MM.1S (cell line): ENCODE results near the gene RNF217.
"Not testable (repeated sequence)": the region's sequence is repeated elsewhere in the genome, so short reads cannot be mapped to it uniquely, and the experiment has no call there.

Experiments
- DNase-seq: peaks from one replicate; pipeline ENCODE4 v3.0.0-alpha.2; 2015
- H2AFZ ChIP-seq: fragments of 300-600 bp; sonication (generic); 2 replicates; pipeline ENCODE4 v1.6.0; 2016; ENCODE audit warnings: antibody characterized with exemption, low read length
- H3F3A ChIP-seq: fragments of 300-600 bp; sonication (generic); 2 replicates; pipeline ENCODE4 v1.6.1; 2016; ENCODE audit warnings: mild to moderate bottlenecking, antibody characterized with exemption, low read length, moderate library complexity, mixed read lengths; ENCODE audit not compliant: insufficient read depth
- H3K27ac ChIP-seq: fragments of 300-600 bp; sonication (generic); 2 replicates; pipeline ENCODE4 v1.5.1; 2016; ENCODE audit warnings: mild to moderate bottlenecking, low read length
- H3K27me3 ChIP-seq: fragments of 300-600 bp; sonication (generic); replicated peaks from 2 replicates; pipeline ENCODE4 v1.6.0; 2016; ENCODE audit warnings: low read length; ENCODE audit not compliant: insufficient read depth
- H3K36me3 ChIP-seq: fragments of 300-600 bp; sonication (generic); replicated peaks from 2 replicates; pipeline ENCODE4 v1.6.1; 2016; ENCODE audit warnings: mild to moderate bottlenecking, low read length, mixed read lengths; ENCODE audit not compliant: insufficient read depth
- H3K4me1 ChIP-seq: fragments of 300-600 bp; sonication (generic); 2 replicates; pipeline ENCODE4 v1.6.1; 2016; ENCODE audit warnings: low read length, mixed read lengths
- H3K4me2 ChIP-seq: fragments of 300-600 bp; sonication (generic); 2 replicates; pipeline ENCODE4 v1.6.0; 2016; ENCODE audit warnings: low read depth, low read length
- H3K4me3 ChIP-seq: fragments of 300-600 bp; sonication (generic); 2 replicates; pipeline ENCODE4 v1.5.1; 2016; ENCODE audit warnings: low read length, mixed read lengths
- H3K79me2 ChIP-seq: fragments of 300-600 bp; sonication (generic); 2 replicates; pipeline ENCODE4 v1.6.1; 2016; ENCODE audit warnings: mixed run types, low read length, mixed read lengths
- H3K9ac ChIP-seq: fragments of 300-600 bp; sonication (generic); 2 replicates; pipeline ENCODE4 v1.6.1; 2016; ENCODE audit warnings: low read length, mixed read lengths
- H3K9me2 ChIP-seq: fragments of 300-600 bp; sonication (generic); replicated peaks from 2 replicates; pipeline ENCODE4 v1.6.1; 2016; ENCODE audit warnings: mild to moderate bottlenecking, low read length, mixed read lengths; ENCODE audit not compliant: insufficient read depth
- H3K9me3 ChIP-seq: fragments of 300-600 bp; sonication (generic); replicated peaks from 2 replicates; pipeline ENCODE4 v1.6.1; 2016; ENCODE audit warnings: mild to moderate bottlenecking, low read length, mixed read lengths; ENCODE audit not compliant: insufficient read depth
- H4K20me1 ChIP-seq: fragments of 300-600 bp; sonication (generic); 2 replicates; pipeline ENCODE4 v1.6.1; 2016; ENCODE audit warnings: mild to moderate bottlenecking, low read length, moderate library complexity, mixed read lengths; ENCODE audit not compliant: insufficient read depth
- EZH2 ChIP-seq: fragments of 300-600 bp; sonication (generic); optimal IDR thresholded peaks from 2 replicates; pipeline ENCODE3; 2017; ENCODE audit warnings: low read depth, mild to moderate bottlenecking, antibody characterized with exemption, low read length, mixed read lengths
- EZH2phosphoT487 ChIP-seq: fragments of 300-600 bp; sonication (generic); IDR thresholded peaks from 2 replicates; pipeline ENCODE4 v1.6.1; 2018; ENCODE audit warnings: antibody characterized with exemption, low read length
- TF ChIP-seq, protein P1 (sequence below): fragments of 300-600 bp; sonication (generic); IDR thresholded peaks from 2 replicates; pipeline ENCODE4 v1.5.1; 2016; ENCODE audit warnings: antibody characterized with exemption, low read length, mixed read lengths

Gene RNF217

DNA sequence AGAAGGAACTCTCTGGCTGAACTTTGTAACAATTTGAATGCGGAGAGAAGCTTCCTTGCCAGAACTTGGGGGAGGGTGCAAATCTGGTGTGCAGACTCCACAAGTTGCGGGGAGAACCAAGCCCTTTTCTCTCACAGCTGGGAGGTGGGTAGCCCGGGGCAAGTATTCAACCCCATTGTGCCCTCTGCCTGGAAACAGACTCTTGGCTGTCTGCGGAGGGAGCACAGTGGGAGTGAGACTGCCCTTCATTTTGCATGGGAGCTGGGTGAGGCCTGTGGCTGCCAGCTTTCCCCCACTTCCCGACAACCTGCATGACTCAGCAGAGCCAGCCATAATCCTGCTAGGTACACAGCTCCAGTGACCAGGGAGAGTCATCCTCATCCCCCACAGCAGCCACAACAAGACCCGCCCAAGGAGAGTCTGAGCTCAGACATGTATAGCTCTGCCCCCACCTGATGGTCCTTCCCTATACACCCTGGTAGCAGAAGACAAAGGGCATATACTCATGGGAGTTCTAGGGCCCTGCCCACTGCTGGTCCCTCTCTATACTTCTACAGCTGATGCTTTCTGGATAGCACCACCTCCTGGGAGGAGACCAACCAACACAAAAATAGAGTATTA lies 161.9 kb downstream of the RNF217 start:
- Histone ChIP-seq H3F3A (no peaks in the 10 kb centered on the region), H3K27me3 (no peaks in the 10 kb centered on the region), H3K79me2 (no peaks in the 10 kb centered on the region), H3K9ac (no peak overlapping the region), H3K4me3 (no peak overlapping the region), H3K4me2 (no peak overlapping the region), H3K9me2 (no peaks in the 10 kb centered on the region), H3K9me3 (no peaks in the 10 kb centered on the region), H3K27ac (no peak overlapping the region), H2AFZ (no peak overlapping the region), H3K4me1 (no peaks in the 10 kb centered on the region), H4K20me1 (no peaks in the 10 kb centered on the region), H3K36me3 (no peaks in the 10 kb centered on the region)
- no peak for DNase-seq
- TF ChIP-seq, protein P1, sequence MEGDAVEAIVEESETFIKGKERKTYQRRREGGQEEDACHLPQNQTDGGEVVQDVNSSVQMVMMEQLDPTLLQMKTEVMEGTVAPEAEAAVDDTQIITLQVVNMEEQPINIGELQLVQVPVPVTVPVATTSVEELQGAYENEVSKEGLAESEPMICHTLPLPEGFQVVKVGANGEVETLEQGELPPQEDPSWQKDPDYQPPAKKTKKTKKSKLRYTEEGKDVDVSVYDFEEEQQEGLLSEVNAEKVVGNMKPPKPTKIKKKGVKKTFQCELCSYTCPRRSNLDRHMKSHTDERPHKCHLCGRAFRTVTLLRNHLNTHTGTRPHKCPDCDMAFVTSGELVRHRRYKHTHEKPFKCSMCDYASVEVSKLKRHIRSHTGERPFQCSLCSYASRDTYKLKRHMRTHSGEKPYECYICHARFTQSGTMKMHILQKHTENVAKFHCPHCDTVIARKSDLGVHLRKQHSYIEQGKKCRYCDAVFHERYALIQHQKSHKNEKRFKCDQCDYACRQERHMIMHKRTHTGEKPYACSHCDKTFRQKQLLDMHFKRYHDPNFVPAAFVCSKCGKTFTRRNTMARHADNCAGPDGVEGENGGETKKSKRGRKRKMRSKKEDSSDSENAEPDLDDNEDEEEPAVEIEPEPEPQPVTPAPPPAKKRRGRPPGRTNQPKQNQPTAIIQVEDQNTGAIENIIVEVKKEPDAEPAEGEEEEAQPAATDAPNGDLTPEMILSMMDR, result no peak
- TF ChIP-seq EZH2phosphoT487 (no peak), EZH2 (no peak)

DNA sequence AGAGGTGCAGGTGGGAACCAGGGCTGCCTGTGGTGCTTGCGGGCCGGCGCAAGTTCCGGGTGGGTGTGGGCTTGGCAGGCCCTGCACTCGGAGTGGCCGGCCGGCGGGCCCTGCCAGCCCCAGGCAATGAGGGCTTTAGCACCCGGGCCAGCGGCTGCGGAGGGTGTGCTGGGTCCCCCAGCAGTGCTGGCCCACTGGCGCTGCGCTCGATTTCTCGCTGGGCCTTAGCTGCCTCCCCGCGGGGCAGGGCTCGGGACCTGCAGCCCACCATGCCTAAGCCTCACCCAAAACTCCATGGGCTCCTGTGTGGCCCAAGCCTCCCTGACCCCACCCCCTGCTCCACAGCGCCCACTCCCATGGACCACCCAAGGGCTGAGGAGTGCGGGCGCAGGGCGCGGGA lies 163.6 kb downstream of the RNF217 start:
- H3K9me2 ChIP-seq, H3K9ac ChIP-seq, H3K36me3 ChIP-seq, H3K27me3 ChIP-seq, H3F3A ChIP-seq, H2AFZ ChIP-seq, H3K4me3 ChIP-seq, DNase-seq, H3K4me2 ChIP-seq, H3K4me1 ChIP-seq, H3K27ac ChIP-seq, H4K20me1 ChIP-seq, H3K79me2 ChIP-seq, H3K9me3 ChIP-seq: not testable (repeated sequence)

DNA sequence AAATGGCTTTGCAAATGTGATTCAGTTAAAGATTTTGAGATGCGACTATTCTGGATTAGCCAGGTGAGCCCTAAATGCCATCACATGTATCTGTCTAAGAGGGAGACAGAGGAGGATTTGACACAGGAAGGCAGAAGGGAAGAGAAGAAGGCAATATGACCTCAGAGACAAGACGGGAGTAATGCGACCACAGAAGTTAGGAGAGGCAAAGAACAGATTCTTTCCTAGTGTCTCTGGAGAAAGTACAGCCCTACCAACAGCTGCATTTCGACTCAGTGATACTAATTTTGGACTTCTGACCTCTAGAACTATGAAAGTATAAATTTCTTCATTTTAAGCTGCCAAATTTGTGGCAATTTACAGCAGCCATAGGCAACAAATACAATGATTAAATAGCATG lies 167.1 kb downstream of the RNF217 start:
- DNase-seq, result no peak
- H3K9ac ChIP-seq, result no peak overlapping the region
- H3K4me1 ChIP-seq, result no peaks in the 10 kb centered on the region
- no peaks in the 10 kb centered on the region for H3K9me3 ChIP-seq
- no peaks in the 10 kb centered on the region for H3K36me3 ChIP-seq
- H2AFZ ChIP-seq, result no peak overlapping the region
- TF ChIP-seq, protein P1, result no peak
- no peak for TF ChIP-seq EZH2
- TF ChIP-seq EZH2phosphoT487, result no peak
- H3K27me3 ChIP-seq, result no peaks in the 10 kb centered on the region
- no peaks in the 10 kb centered on the region for H4K20me1 ChIP-seq
- H3F3A ChIP-seq, result no peaks in the 10 kb centered on the region
- H3K79me2 ChIP-seq, result no peaks in the 10 kb centered on the region
- H3K4me2 ChIP-seq, result no peak overlapping the region
- H3K27ac ChIP-seq, result no peak overlapping the region
- H3K4me3 ChIP-seq, result no peak overlapping the region
- no peaks in the 10 kb centered on the region for H3K9me2 ChIP-seq

DNA sequence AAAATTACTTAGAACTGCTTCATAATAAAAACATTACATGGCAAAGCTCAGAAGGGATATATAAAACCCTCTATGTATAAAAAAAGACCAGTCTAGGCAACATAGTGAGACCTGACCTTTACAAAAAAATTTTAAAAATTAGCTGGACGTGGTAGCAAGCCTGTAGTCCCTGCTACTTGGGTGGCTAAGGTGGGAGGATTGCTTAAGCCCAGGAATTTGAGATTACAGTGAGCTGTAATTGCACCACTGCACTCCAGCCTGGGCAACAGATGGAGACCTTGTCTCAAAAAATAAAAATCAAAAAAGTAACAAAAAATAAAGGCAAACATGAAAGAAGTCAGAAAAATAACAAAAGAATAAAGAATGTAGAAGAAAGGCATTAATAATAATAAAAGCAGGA lies 169.8 kb downstream of the RNF217 start:
- no peaks in the 10 kb centered on the region for H3K9me3 ChIP-seq
- no peak overlapping the region for H3K27ac ChIP-seq
- DNase-seq, result no peak
- no peaks in the 10 kb centered on the region for H3K9me2 ChIP-seq
- no peaks in the 10 kb centered on the region for H3K36me3 ChIP-seq
- no peaks in the 10 kb centered on the region for H3K27me3 ChIP-seq
- no peak overlapping the region for H3K4me2 ChIP-seq
- TF ChIP-seq EZH2phosphoT487 (no peak), EZH2 (no peak)
- TF ChIP-seq, protein P1, result no peak
- no peak overlapping the region for H3K9ac ChIP-seq
- H2AFZ ChIP-seq, result no peak overlapping the region
- no peaks in the 10 kb centered on the region for H4K20me1 ChIP-seq
- no peaks in the 10 kb centered on the region for H3F3A ChIP-seq
- no peak overlapping the region for H3K4me3 ChIP-seq
- no peaks in the 10 kb centered on the region for H3K4me1 ChIP-seq
- no peaks in the 10 kb centered on the region for H3K79me2 ChIP-seq
